Mesenchymal stem cell (in vitro differentiated cells and primary cell): ENCODE data around the gene ZNF611.
"Not testable (repeated sequence)": the region's sequence is repeated elsewhere in the genome, so short reads cannot be mapped to it uniquely, and the experiment has no call there.

ENCODE experiments used
- DNase-seq: peaks from one replicate; pipeline ENCODE4 v3.0.0-alpha.2; 2013
- H2AFZ ChIP-seq: one replicate; pipeline ENCODE4 v1.6.1; 2013; ENCODE audit warnings: low read depth, mild to moderate bottlenecking, control low read depth, inconsistent platforms, low read length, moderate library complexity
- H2AK5ac ChIP-seq: 2 replicates; pipeline ENCODE4 v1.6.1; 2013; ENCODE audit warnings: low read length, moderate library complexity, mild to moderate bottlenecking, inconsistent platforms; ENCODE audit not compliant: severe bottlenecking
- H2BK120ac ChIP-seq: one replicate; pipeline ENCODE4 v1.6.1; 2013; ENCODE audit warnings: low read depth, mild to moderate bottlenecking, inconsistent platforms, low read length, moderate library complexity
- H2BK12ac ChIP-seq, 2 experiments: one replicate each; pipeline ENCODE4 v1.6.1; 2013; ENCODE audit warnings: inconsistent platforms in 2 of 2, low read length in 2 of 2, mild to moderate bottlenecking in 2 of 2, moderate library complexity in 2 of 2, control low read depth in 1 of 2
- H2BK15ac ChIP-seq: one replicate; pipeline ENCODE4 v1.6.1; 2013; ENCODE audit warnings: mild to moderate bottlenecking, low read depth, inconsistent platforms; ENCODE audit not compliant: poor library complexity, severe bottlenecking
- H2BK5ac ChIP-seq: 2 replicates; pipeline ENCODE4 v1.6.1; 2013; ENCODE audit warnings: low read depth, mild to moderate bottlenecking, low read length, control low read depth, inconsistent platforms; ENCODE audit not compliant: poor library complexity, severe bottlenecking
- H3K14ac ChIP-seq, 2 experiments: one replicate each; pipeline ENCODE4 v1.6.1; 2013; ENCODE audit warnings: inconsistent platforms in 2 of 2, low read length in 2 of 2, control low read depth in 1 of 2, mild to moderate bottlenecking in 1 of 2, moderate library complexity in 1 of 2
- H3K18ac ChIP-seq, 2 experiments: one replicate each; pipeline ENCODE4 v1.6.1; 2013; ENCODE audit warnings: inconsistent platforms in 2 of 2, low read length in 2 of 2, control low read depth in 1 of 2, low read depth in 1 of 2, mild to moderate bottlenecking in 1 of 2
- H3K23ac ChIP-seq, 2 experiments: one replicate each; pipeline ENCODE4 v1.6.1; 2013; ENCODE audit warnings: inconsistent platforms in 2 of 2, low read length in 2 of 2, mild to moderate bottlenecking in 2 of 2, moderate library complexity in 2 of 2, control low read depth in 1 of 2
- H3K27ac ChIP-seq: 2 replicates; pipeline ENCODE4 v1.5.1; 2013; ENCODE audit warnings: mild to moderate bottlenecking, moderate library complexity, low read length, control low read depth, inconsistent platforms; ENCODE audit not compliant: poor library complexity, severe bottlenecking
- H3K27me3 ChIP-seq, 2 experiments: 2 replicates each; pipeline versions ENCODE4 v1.6.1 to v1.7.0; 2013; ENCODE audit warnings: low read length in 2 of 2, mild to moderate bottlenecking in 2 of 2, moderate library complexity in 2 of 2, control low read depth in 1 of 2, inconsistent platforms in 1 of 2; ENCODE audit not compliant: control insufficient read depth in 1 of 2, insufficient read depth in 1 of 2
- H3K36me3 ChIP-seq, 2 experiments: 2 replicates each; pipeline versions ENCODE4 v1.6.1 to v1.7.0; 2013; ENCODE audit warnings: low read length in 2 of 2, control low read depth in 1 of 2, inconsistent platforms in 1 of 2, low read depth in 1 of 2, mild to moderate bottlenecking in 1 of 2; ENCODE audit not compliant: insufficient read depth in 2 of 2, control insufficient read depth in 1 of 2
- H3K4ac ChIP-seq, 2 experiments: one replicate each; pipeline ENCODE4 v1.6.1; 2013; ENCODE audit warnings: inconsistent platforms in 2 of 2, low read length in 2 of 2, mild to moderate bottlenecking in 2 of 2, moderate library complexity in 2 of 2, control low read depth in 1 of 2, low read depth in 1 of 2
- H3K4me1 ChIP-seq: 2 replicates; pipeline ENCODE4 v1.6.1; 2013; ENCODE audit warnings: low read depth, low read length, control low read depth; ENCODE audit not compliant: control insufficient read depth, insufficient read depth
- H3K4me2 ChIP-seq: 2 replicates; pipeline ENCODE4 v1.6.1; 2013; ENCODE audit warnings: low read length, mild to moderate bottlenecking, inconsistent platforms; ENCODE audit not compliant: poor library complexity, severe bottlenecking
- H3K4me3 ChIP-seq, 2 experiments: 2 replicates each; pipeline versions ENCODE4 v1.5.1 to v1.7.0; 2013; ENCODE audit warnings: low read length in 2 of 2, mild to moderate bottlenecking in 2 of 2, control low read depth in 1 of 2, low read depth in 1 of 2; ENCODE audit not compliant: insufficient read depth in 1 of 2
- H3K79me1 ChIP-seq: replicated peaks from 2 replicates; pipeline ENCODE4 v1.6.1; 2013; ENCODE audit warnings: mild to moderate bottlenecking, control low read depth, low read length, inconsistent platforms; ENCODE audit not compliant: poor library complexity, severe bottlenecking
- H3K9ac ChIP-seq: 2 replicates; pipeline ENCODE4 v1.7.0; 2013; ENCODE audit warnings: mild to moderate bottlenecking, low read length, moderate library complexity
- H3K9me3 ChIP-seq: 2 replicates; pipeline ENCODE4 v1.7.0; 2013; ENCODE audit warnings: mild to moderate bottlenecking, low read length; ENCODE audit not compliant: control insufficient read depth
- H4K8ac ChIP-seq: one replicate; pipeline ENCODE4 v1.6.1; 2013; ENCODE audit warnings: inconsistent platforms, mild to moderate bottlenecking, low read length, moderate library complexity
- H4K91ac ChIP-seq: one replicate; pipeline ENCODE4 v1.6.1; 2013; ENCODE audit warnings: mild to moderate bottlenecking, low read length, inconsistent platforms
- WGBS: methylation state at CpG from one replicate; pipeline ENCODE4 v1.1.7; 2013; ENCODE audit warnings: mixed read lengths; 5-methylcytosine and 5-hydroxymethylcytosine counted together

ZNF611 gene

GRCh38 chr19:52703917-52704316 is 30.9 kb downstream of the ZNF611 start:
- no peak overlapping the region for H3K14ac ChIP-seq
- WGBS = 97% methylated on average over 4 of the region's 4 CpGs
- H3K27me3 ChIP-seq = no peaks in the 10 kb centered on the region
- H2AFZ ChIP-seq = no peak overlapping the region
- peaks cover 1% of the 10 kb centered on the region for H3K79me1 ChIP-seq
- no peak overlapping the region for H3K23ac ChIP-seq
- no peak overlapping the region for H4K8ac ChIP-seq
- no peak overlapping the region for H2BK120ac ChIP-seq
- no peak overlapping the region for H2BK5ac ChIP-seq
- H2BK15ac ChIP-seq = no peak overlapping the region
- H3K4ac ChIP-seq = no peak overlapping the region
- no peak overlapping the region for H2BK12ac ChIP-seq
- H3K9ac ChIP-seq = no peak overlapping the region
- H4K91ac ChIP-seq = no peak overlapping the region
- peaks cover 60% of the 10 kb centered on the region for H3K9me3 ChIP-seq
- H3K18ac ChIP-seq = no peak overlapping the region
- H3K36me3 ChIP-seq = peaks cover 22 to 49% of the 10 kb centered on the region in 2 experiments
- no peak overlapping the region for H3K27ac ChIP-seq
- DNase-seq = no peak
- peak overlapping the region in 1 of 2 experiments; percentile 23 for H3K4me3 ChIP-seq
- no peaks in the 10 kb centered on the region for H3K4me1 ChIP-seq
- no peak overlapping the region for H2AK5ac ChIP-seq
- no peak overlapping the region for H3K4me2 ChIP-seq

GRCh38 chr19:52700673-52701072 is 34.2 kb downstream of the ZNF611 start:
- WGBS = 98% methylated on average over 7 of the region's 7 CpGs
- no peak overlapping the region for H3K4me2 ChIP-seq

DNA sequence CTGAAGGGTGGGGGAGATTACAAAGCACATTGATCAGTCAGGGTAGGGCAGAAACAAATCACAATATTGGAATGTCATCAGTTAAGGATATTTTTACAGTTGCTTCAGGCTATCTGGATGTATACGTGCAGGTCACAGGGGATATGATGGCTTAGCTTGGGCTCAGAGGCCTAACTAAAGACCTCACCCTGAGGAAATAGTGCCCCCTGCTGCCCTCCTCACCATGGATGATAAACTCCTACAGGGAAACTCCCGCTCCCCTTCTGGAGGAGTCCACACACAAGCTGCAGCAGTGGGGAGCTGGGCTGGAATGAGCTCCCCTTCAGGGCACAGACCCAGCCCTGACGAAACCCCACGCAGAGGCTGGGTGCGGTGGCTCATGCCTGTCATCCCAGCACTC is 35.3 kb downstream of the ZNF611 start:
- not testable (repeated sequence) for H3K9ac ChIP-seq, H2BK5ac ChIP-seq, DNase-seq, H3K4me1 ChIP-seq, H3K4me2 ChIP-seq, H2BK12ac ChIP-seq, H3K18ac ChIP-seq, H2AFZ ChIP-seq, H3K27ac ChIP-seq, H3K4me3 ChIP-seq, H3K14ac ChIP-seq, H4K91ac ChIP-seq, H3K27me3 ChIP-seq, H3K4ac ChIP-seq, H3K36me3 ChIP-seq, H3K79me1 ChIP-seq, H2BK15ac ChIP-seq, H4K8ac ChIP-seq, H2AK5ac ChIP-seq, H2BK120ac ChIP-seq, H3K23ac ChIP-seq
- H3K9me3 ChIP-seq = peaks cover 19% of the 10 kb centered on the region
- WGBS = 96% methylated on average over 5 of the region's 5 CpGs

More at GRCh38 chr19:52700673-52701072, 34.2 kb downstream of the ZNF611 start:
- Histone ChIP-seq H3K4ac (no peak overlapping the region), H3K14ac (no peak overlapping the region), H3K79me1 (no peaks in the 10 kb centered on the region), H3K27me3 (no peaks in the 10 kb centered on the region), H2BK12ac (no peak overlapping the region), H3K36me3 (peaks cover 11 to 17% of the 10 kb centered on the region in 2 experiments), H3K4me3 (no peak overlapping the region), H2BK5ac (no peak overlapping the region), H2AK5ac (no peak overlapping the region), H2BK120ac (no peak overlapping the region), H2AFZ (no peak overlapping the region), H3K23ac (no peak overlapping the region), H4K8ac (no peak overlapping the region), H3K18ac (no peak overlapping the region), H2BK15ac (no peak overlapping the region), H3K4me1 (no peaks in the 10 kb centered on the region), H3K27ac (no peak overlapping the region), H4K91ac (no peak overlapping the region), H3K9ac (no peak overlapping the region), H3K9me3 (peaks cover 30% of the 10 kb centered on the region)
- DNase-seq = no peak

DNA sequence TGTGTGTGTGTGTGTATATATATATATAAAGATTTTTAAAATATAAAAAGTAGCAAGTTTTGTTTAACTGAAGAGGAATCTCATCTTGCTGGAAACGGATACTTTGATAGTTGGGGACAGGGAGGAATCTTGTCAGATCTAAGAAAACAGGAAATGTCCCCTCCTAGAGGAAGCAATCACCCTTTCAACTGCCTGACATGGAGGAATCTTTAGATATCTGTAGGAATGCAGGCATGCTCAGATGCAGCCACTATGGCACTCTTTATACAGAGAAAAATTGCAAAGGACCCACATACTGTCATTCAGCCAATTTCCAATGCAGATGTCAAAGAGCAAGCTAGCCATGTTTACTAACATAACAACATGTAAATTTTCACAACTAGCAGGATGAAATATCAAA is 38.8 kb downstream of the ZNF611 start:
- no peak overlapping the region for H4K91ac ChIP-seq
- H3K18ac ChIP-seq = no peak overlapping the region
- H2AFZ ChIP-seq = no peak overlapping the region
- H2BK15ac ChIP-seq = no peak overlapping the region
- no peak overlapping the region for H2BK120ac ChIP-seq
- no peak overlapping the region for H3K27ac ChIP-seq
- H3K9me3 ChIP-seq = no peaks in the 10 kb centered on the region
- no peak overlapping the region for H2BK12ac ChIP-seq
- no peak overlapping the region for H3K4ac ChIP-seq
- peaks cover 3% of the 10 kb centered on the region for H3K4me1 ChIP-seq
- no peak for DNase-seq
- no peaks in the 10 kb centered on the region for H3K79me1 ChIP-seq
- H3K23ac ChIP-seq = no peak overlapping the region
- H3K36me3 ChIP-seq = no peaks in the 10 kb centered on the region
- no peak overlapping the region for H2BK5ac ChIP-seq
- H3K4me2 ChIP-seq = no peak overlapping the region
- no peak overlapping the region for H3K9ac ChIP-seq
- H2AK5ac ChIP-seq = no peak overlapping the region
- H3K4me3 ChIP-seq = no peak overlapping the region
- no peak overlapping the region for H3K14ac ChIP-seq
- H4K8ac ChIP-seq = no peak overlapping the region
- no peaks in the 10 kb centered on the region for H3K27me3 ChIP-seq
- WGBS = no CpG with 5 or more reads among the region's 1 CpG
